Neural progenitor cell (in vitro differentiated cells): ENCODE data around the gene HPD.
"Not testable (repeated sequence)": the region's sequence is repeated elsewhere in the genome, so short reads cannot be mapped to it uniquely, and the experiment has no call there.

Source experiments
- CTCF ChIP-seq: fragments of 200-600 bp; sonication (generic); IDR thresholded peaks from 2 replicates; pipeline ENCODE4 v1.5.1; 2017; ENCODE audit warnings: antibody characterized with exemption, mild to moderate bottlenecking
- EZH2 ChIP-seq: fragments of 200-600 bp; sonication (generic); IDR thresholded peaks from 2 replicates; pipeline ENCODE4 v1.6.1; 2017; ENCODE audit warnings: antibody characterized with exemption, mild to moderate bottlenecking, moderate library complexity
- EZH2phosphoT487 ChIP-seq: fragments of 200-600 bp; sonication (generic); IDR thresholded peaks from 2 replicates; pipeline ENCODE4 v1.6.1; 2017; ENCODE audit warnings: antibody characterized with exemption

- TF ChIP-seq CTCF, EZH2, EZH2phosphoT487: not testable (repeated sequence)
Measured at GRCh38 chr12:121869229-121869628, 10.6 kb upstream of the HPD start.
